GM19351 (cell line): Measurements from ENCODE around the gene TAF4.
A peak's percentile ranks its signal among the peaks of the same experiment; 100 is the strongest.

Experiments used
- ATAC-seq: cut with Tn5 transposase; IDR thresholded peaks from one replicate; pipeline ENCODE4 v1.9.1; 2021; ENCODE audit warnings: mild to moderate bottlenecking, moderate library complexity; ENCODE audit not compliant: unreplicated experiment

The TAF4 gene

DNA sequence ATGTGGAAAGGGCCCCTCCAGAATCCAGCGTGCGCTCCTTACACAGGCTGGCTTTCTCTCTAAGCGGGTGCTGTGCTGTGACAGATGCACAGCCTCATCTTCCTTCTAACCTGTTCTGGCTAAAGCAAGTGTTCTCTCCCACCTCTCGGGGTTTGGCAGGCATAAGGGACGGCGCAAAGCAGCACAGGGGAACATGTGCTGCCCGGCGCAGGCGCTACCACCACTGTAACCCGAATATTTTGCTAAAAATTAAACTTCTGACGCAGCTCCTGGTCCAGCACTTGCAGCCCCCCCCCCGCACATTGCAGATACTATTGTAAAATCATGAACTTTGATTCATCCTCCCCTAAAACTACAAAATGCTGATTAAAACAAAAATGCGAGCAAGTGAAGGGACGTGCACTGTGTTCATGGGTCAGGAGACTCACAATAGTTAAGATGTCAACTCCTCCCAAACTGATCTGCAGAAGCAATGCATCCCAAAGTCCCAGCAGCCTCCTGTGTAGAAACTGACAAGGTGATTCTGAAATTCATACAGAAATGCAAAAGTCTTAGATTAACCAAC lies 43.0 kb downstream of the TAF4 start:
- ATAC-seq = no peak

DNA sequence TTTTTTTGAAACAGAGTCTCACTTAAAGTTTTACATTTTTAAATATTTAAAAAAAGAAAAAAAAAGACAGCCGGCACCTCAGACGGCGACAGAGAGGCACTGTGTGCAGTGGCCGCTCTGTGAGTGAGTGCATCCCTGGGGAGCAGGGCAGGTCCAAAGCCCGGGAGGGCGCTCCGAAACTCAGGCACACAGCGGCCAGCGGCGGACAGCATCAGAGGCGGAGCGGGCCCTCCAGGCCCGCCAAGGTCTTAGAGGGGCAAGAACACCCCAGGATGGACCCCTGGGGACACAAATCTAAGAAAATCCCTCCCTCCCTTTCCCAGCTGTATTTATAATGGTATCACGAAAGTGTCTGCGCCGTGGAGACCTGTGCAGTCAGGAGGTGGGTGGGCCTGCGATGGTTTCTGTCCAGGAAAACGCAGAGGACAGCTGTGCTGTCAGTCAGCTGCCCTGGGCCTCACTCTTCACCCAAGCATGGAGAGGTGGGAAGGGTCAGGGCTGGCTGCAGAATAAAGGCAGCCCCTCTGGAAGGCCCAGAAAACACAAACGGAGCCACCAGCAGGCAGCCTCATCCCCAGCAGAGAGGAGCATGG lies 43.8 kb downstream of the TAF4 start:
- ATAC-seq = no peak

DNA sequence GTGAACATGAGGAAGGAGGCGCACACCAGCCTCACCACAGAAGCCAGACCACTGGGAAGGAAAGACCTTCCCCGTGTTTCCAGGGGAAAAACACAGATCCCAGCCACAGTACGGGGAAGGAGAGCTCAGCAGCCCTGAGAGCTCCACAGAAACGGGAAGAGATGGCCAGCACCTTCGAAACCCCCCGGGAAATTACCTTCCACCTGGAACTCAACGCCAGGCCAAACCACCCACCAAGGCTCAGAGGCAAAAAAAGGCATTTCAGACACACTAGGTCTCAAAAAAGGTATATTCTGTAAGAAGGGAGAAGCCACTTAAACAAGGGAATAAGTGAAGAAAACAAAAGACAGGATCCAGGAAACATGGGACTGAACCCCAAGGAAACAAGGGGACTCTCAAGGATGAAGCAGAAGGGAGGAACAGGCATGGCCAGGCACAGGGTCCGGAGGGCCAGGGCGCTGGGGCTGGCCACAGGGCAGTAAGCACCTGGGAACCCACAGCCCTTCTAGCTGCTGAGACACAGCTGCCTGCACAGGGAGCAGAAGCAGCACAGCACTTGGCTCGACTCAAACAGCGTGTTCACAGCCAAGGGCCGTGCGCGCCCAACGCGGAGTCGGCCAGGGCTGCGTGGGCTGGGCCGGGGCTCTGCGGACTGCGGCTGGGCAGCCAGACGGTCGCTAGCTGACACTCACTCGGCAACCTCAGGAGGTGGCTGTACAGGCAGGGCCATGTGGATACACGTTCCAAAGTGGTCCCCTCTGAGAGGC lies 44.6 kb downstream of the TAF4 start:
- no peak for ATAC-seq

DNA sequence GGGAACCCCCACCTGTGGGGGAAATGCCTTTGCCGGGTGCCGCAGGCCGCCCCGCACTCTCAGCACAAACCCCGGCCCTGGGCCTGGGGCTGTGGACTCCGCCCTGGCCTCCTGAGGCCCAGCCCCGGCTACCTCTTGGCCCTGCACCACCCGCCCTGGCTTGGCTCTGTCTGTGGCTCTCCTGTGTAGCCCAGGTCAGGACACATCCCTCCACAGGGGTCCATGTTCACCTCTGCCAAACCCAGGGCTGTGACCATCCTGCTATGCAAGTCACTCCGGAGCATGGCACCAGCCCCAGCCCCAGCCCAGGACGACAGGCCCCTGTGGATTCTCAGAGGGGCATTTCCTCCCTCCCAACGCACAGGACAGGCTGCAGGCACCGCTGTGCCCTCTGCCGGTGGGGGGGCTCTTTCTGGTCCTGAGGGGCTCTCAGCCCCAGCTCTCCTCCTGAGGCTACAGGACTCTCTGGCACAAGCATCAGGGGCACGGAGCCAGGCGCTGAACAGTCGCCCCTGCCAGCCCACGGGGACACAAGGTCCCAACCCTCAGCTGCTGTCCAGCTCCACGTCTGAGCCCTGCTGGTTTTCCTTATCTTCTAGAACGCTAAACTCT lies 45.7 kb downstream of the TAF4 start:
- no peak for ATAC-seq

DNA sequence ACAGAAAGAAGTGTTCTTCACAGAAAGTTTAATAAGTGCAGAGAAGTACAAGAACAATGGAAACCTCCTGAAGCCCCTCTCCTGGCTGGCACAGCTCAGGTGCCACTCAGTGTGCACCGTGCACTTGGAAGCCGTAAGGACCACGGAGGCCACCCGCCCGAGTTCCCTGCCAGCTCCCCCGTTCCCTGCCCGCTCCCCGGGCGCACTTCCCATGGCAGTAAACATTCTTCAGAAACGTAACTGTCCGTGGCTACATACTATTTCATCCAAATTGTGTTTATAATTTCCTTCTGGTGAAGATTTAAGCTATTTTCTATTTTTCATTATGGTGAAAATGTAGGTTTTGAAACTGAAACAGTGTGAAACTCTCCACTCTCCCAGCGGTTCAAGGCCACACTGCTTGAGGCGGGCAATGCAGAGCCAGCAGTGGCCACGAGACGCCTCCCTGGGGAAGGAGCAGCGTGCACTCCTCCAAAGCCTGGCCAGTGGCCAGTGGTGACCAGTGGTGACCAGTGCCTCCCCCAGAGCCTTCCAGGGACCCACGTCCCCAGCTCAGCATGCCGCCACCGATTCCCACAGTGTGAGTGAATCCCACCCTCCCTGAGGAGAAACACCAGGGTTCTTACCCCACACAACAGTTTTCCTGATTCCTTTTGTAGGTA lies 46.4 kb downstream of the TAF4 start:
- no peak for ATAC-seq

DNA sequence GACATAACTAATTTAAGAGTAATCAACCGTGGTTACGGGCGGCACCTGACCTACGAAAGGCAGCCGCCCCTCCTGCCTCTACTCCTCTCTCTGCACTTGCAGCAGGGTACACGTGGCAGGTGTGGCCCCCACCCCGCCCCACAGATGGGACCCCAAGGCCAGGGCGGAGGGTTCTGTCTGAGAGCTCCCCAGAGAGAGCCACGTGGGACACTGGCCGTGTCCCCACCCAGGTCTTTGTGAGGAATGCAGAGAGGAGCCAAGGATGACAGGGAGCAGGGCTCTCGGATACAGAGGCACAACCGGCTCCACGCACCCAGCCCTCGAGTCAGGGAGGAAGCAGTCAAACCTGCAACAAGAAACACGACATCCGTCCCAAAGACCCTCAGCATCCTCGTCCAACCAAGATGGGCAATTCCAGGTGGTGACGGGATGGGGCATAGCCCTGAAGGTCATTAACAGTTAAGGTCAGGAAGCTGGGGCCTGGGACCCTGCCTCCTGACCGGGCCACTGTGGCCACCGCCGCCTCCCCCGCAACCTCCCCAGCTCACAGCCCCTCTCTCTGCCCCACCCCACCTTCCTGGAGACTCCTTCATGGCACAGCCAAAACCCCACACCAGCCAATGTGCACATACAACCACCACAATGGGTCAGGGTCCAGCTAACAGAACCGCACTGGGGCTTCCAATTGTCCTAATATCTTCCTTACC lies 47.1 kb downstream of the TAF4 start:
- no peak for ATAC-seq

DNA sequence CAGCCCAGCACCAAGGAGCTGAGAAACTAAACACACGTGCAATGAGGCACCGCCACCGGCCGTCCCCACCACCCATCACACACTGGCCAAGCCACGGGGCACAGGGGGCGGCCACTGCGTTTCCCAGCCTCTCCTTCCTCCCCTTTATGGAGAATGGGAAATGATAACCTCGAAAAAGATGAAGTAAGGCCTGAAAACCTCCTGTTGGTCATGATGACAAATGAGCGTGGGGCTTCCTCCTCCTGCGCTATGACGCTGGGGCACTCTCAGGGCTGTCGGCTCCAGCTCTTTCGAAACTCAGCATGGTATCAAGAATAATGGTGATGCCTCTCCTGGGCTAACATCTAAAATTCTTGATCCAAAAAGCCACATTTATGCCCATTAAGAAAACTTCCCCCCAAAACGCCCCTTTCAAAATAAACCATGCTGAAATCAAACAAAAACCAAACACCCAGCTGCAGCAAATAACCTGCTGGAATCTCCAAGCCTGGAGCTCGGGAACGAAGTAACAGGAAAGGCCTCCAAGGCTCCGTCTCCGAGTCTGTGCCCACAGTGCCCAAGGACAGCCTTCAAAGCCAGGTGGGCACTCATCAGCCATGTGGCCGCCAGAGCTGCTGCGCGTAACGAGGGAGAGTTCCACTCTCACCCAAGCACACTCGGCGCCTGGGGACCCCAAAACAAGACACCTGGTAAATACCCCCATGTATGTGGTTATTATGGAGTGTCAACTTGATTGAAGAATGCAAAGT lies 50.0 kb downstream of the TAF4 start:
- ATAC-seq = no peak

DNA sequence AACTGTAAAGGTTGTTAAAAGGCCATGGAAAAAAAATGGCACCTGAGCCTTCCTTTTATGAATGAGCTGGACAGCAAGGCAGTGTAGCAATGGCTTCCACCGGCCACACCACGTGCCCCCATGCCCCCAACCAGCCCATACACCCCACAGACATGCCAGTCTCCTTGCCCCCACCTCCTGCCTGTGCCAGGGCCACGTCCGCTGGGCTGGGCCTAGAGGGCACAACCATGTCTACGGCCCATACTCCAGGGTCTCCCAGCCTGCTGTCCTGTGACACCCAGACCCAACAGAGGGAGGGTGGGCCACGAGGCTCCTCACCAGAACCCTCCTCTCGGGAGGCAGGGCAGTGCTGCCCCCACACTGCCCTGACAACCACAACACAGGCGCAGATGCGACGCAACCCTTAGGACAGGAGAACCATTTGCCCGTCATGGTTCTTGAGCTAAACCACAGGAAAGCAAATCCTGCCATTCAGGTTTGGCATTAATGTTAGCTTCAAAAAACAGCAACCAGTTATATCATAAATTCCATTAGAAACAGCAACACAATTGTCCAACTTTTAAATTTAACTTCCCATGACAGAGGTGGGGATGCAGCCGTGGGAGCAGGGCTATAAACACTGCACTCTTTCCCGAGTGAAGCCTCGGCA lies 50.7 kb downstream of the TAF4 start:
- no peak for ATAC-seq

DNA sequence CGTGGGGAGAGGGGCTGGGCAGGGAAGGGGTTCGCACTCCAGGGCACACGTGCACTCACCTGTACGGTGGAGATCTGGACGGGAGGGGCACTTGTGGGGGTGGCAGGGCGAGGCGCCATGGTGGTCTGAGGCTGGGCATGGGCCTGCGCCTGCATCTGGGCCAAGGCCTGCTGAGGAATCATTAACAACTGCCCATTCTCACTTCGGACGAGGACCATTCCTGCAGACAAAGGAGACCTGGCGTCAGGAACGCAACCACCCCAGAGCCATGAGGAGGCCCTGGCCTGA lies 51.2 kb downstream of the TAF4 start:
- no peak for ATAC-seq

DNA sequence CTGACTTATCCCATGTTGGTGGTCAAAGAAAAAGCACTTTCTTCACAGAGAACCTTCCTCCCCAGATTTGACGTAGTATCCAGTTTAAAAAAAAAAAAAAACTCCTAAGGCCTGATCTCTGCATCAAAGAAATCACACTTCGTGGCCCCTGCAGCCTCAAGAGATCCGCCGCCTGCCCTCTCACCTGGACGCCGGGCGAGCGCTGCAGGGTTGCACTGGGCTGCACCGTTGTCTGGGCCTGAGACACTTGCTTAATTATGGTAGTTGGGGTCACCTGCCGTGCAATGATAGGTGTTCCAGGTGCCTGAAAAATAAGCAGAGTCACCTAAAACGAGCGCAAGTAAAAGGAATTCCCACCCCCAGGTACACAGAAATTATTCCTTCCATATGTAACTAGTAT lies 53.0 kb downstream of the TAF4 start:
- ATAC-seq = no peak

DNA sequence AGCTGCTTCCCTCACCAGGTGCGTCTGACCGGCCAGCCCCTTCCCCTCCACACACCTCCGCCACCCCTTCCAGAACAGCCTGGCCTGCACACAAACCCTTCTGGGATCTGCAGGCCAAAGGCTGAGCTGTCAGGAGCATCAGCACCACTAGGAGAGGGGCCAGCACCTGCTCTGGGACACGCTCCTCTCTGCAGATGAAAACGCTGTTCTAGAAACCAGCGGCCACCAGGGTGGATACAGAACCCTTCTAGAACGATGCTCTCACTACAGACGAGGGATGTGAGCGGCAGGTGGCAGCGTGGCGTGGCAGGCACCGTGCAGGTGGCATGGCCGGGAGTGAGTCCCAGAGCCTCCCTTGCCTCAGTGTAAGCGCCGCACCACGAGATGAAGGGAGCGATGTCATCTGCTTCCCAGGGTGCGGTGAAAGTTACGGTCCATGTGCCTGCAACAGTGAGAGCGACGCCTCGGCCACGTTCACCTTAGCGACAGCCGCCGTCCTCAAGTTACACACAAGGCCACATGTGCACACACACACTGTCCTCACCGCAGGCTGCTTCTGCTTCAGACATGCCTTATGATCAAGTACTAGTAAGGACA lies 53.6 kb downstream of the TAF4 start:
- ATAC-seq = no peak

DNA sequence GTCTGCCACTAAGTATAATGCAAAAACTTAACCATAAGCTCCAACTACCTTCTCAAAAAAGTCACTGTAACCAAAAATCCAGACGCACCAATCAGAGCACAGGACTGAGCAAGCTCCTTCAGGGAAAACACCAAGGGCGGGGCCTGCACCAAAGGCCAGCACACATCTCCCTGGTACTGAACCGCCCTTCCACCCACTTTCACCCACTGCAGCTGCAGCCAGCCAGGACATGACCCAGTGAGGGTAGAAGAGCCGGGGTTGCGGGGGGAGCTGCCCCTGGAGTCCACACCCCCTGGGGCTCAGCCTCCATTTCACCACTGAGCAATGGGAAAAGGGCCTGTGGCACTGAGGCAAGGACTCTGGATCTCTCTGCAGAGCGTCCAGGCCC lies 54.3 kb downstream of the TAF4 start:
- ATAC-seq = no peak

DNA sequence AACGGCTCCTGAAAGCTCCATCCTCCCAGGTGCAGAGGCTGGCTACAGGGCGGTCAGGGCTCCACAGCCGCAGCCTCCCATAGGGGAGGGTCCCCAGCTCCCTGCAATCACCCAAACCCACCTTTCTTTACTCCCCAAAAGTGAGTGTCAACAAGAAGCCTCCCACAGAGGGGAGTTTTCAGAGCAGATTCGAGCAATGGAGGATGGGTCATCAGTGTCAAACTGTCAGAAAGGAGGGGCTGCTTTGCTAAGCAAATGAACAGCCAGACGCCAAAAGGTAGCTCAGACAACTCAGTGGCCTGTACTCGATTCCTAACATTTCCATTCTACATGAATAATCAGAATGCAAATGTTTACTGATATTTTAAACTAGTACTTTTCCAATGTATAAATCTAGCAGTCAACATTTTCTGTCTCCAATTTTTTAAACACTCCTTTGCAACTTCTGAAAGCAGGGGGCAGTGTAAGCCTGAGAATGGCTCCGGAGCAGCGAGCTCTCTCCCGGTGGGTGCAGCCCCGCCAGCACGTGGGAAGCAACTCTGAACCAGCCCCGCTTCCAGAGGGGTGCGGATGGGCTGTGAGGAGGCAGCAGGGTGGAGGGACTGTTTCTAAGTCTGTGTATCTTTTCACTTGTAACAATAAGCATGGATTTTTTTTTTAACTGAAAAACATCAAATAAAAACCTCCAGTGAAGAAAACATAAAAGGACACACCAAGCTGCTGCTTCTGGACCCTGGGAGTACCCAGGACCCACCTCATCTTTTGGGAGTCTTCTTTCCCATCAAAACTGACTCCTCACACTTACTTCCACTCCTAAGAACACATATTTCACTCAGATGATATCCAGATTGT lies 54.9 kb downstream of the TAF4 start:
- ATAC-seq = peak; percentile 68

DNA sequence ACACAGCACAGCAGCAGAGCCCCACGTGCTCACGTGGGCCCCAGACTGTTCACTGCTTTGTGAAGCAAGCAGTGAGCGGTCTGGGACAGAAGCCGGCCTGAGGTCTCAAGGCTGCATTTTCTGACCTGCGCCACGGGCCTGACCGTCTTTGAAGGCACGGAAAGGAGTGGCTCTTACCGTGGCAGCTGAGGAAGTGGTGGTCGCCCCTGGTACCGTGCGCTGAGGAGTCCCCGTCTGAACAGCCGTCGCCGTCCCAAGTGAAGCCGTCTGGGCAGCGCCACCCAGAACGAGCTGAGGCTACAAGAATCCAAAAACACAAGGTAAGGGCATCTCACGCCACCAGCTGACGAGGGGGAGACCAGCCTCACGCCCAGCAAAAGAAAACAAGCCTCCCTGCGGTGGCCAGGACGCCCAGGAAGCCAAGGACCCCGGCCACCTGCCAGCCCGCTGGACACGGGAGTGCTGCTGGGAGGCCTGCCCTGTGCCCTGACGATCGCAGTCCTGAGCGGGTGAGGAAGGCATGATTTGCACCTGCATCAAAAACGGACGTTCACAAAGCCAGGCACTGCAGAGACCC lies 55.7 kb downstream of the TAF4 start:
- no peak for ATAC-seq

DNA sequence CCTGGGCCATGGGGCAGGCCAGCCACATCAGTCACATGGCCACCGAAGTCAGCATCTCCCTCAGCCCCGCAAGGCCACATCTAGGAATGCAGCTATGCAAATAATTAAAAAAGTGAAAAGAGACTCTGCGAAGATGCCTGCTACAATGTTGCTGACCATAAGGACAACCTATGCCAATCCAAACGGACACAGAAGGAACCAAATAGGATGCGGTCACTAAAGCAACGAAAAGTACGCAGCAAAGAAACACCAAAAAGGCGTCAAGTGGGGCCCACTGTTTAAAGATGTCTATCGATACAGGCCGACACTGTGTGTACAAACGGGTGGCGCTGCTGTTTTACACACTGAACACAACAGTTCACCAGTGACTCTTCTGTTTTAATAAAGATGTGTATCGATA lies 56.4 kb downstream of the TAF4 start:
- no peak for ATAC-seq

DNA sequence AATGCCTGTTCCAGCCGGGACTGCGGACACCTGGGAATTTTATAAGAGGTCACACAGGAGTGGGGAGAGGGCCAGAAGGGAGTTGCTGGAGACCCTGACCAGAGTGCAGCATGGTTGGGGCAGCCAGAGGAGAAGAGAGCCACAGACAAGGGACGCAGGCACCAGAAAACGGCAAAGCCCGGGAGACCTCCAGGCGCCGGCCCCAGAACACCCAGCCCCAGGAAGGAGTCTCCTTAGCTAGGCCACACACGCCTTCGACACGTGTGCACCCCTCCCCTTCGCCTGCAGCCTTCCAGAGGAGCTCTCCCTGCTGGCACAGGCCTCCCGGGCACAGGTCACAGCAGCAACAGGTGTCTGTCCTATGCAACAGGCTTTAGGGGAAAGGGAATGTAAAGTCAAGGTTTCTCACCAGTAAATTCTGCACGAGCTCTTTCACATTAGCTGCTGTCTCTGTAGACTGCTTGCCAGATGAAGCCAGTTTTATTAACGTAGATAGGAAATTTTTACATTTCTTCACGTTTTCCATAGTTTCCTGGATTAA lies 57.0 kb downstream of the TAF4 start:
- no peak for ATAC-seq

DNA sequence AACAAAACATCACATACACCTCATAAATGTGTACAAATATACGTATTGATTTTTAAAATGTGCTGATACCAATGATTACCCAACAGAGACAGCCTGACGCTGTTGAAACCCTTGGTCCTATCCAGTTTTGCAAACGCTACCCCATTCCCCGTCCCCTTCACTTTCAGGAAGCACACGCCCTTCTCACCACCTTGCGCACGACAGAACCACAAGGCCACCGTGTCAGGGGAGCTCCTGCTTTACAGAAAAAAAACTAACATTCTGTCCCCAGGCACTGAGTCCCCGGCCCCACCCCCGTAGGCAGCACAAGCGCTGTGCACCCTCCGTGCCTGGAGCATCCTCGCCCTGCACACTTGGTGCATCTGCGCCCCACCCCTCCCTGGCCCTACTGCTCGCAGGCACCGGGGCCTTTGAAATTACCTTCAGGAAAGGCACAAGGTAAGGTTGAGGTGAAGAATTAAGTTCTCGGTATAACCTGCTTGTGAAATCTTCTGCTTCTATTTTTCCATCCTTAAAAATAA lies 58.5 kb downstream of the TAF4 start:
- ATAC-seq = no peak

DNA sequence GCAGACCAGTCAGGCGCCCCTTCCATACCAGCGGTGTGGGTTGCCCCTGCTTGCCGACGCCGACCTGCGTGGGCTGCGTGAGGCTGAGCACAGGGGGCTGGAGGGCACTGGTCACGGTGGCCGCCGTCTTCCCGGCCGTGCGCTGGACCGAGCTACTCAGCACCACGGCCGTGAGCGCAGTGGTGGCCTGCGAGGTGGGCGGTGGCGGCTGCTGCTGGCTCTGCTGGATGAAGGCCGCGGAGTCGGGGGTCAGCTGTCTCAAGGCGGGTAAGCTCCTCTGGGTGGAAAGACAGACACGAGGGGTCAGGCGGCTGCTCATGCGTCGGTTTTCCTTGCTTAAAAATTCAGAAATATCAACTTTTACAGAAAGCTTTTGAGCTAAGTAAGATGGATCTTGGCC lies 59.2 kb downstream of the TAF4 start:
- no peak for ATAC-seq
